H1 (cell line): Measurements from ENCODE around the gene ELFN2. TPM values are rescaled to one million over a fixed set of nuclear protein-coding genes. Genes with fewer than 3 reads are reported as not detected.

ENCODE experiments used
- CTCF ChIA-PET: fragments of 300-600 bp; sonication (Branson Sonifier 250); formaldehyde crosslinking; loops from one replicate; lab custom pipeline; 2021; ENCODE audit not compliant: partially characterized antibody; lab: Charles Lee
- POLR2A ChIA-PET: fragments of 300-600 bp; sonication (Branson Sonifier 250); formaldehyde crosslinking; loops from one replicate; lab custom pipeline; 2021; ENCODE audit warnings: inconsistent platforms; ENCODE audit not compliant: partially characterized antibody; lab: Charles Lee
- DNase-seq, 2 experiments: peaks; one replicate each; pipeline versions ENCODE4 v3.0.0 to v3.0.0-alpha.2; 2010 to 2022; ENCODE audit warnings: low spot score in 2 of 2, low read depth in 1 of 2, mixed read lengths in 1 of 2
- FAIRE-seq: peaks from 2 replicates; lab custom pipeline; 2011; peaks lifted over from hg19 to GRCh38; lab: Jason Lieb, UNC
- H2AFZ ChIP-seq: 2 replicates; pipeline ENCODE4 v1.8.1; 2012; ENCODE audit warnings: low read length, inconsistent platforms
- H2AK5ac ChIP-seq: 2 replicates; pipeline ENCODE4 v1.6.1; 2013; ENCODE audit warnings: low read depth, low read length
- H2BK120ac ChIP-seq: replicated peaks from 2 replicates; pipeline ENCODE3; 2013; ENCODE audit warnings: low read depth, low read length, inconsistent platforms
- H2BK12ac ChIP-seq: 2 replicates; pipeline ENCODE4 v1.6.1; 2013; ENCODE audit warnings: low read depth, low read length
- H2BK15ac ChIP-seq: 2 replicates; pipeline ENCODE4 v1.6.1; 2013; ENCODE audit warnings: low read length
- H2BK20ac ChIP-seq: 2 replicates; pipeline ENCODE4 v1.6.1; 2013; ENCODE audit warnings: low read length
- H2BK5ac ChIP-seq: 2 replicates; pipeline ENCODE4 v1.6.1; 2013; ENCODE audit warnings: low read depth, low read length
- H3K14ac ChIP-seq: 2 replicates; pipeline ENCODE4 v1.6.1; 2013; ENCODE audit warnings: inconsistent platforms; ENCODE audit not compliant: insufficient read length
- H3K18ac ChIP-seq: 2 replicates; pipeline ENCODE4 v1.6.1; 2013; ENCODE audit warnings: low read length; ENCODE audit errors: extremely low read depth
- H3K23ac ChIP-seq: 2 replicates; pipeline ENCODE4 v1.6.1; 2013; ENCODE audit warnings: inconsistent platforms; ENCODE audit not compliant: insufficient read length
- H3K23me2 ChIP-seq: 2 replicates; pipeline ENCODE4 v1.6.1; 2013; ENCODE audit warnings: low read depth, low read length
- H3K27ac ChIP-seq: 2 replicates; pipeline ENCODE4 v1.6.1; 2011; ENCODE audit warnings: low read depth, low read length, inconsistent platforms
- H3K27me3 ChIP-seq, 4 experiments: replicated peaks in 1 of 4; 1 replicate in 1 of 4; 2 replicates in 3 of 4; pipeline versions ENCODE4 v1.6.1 to v1.8.1; 2011 to 2013; ENCODE audit warnings: low read length in 3 of 4, mild to moderate bottlenecking in 3 of 4, inconsistent platforms in 2 of 4, mixed read lengths in 2 of 4, moderate library complexity in 1 of 4; ENCODE audit not compliant: control insufficient read depth in 3 of 4, insufficient read depth in 3 of 4; ENCODE audit errors: extremely low read depth in 1 of 4
- H3K36me3 ChIP-seq, 4 experiments: 2 replicates each; pipeline versions ENCODE4 v1.6.1 to v1.8.1; 2011 to 2013; ENCODE audit warnings: mild to moderate bottlenecking in 4 of 4, low read length in 3 of 4, moderate library complexity in 2 of 4, control low read depth in 1 of 4, inconsistent platforms in 1 of 4; ENCODE audit not compliant: insufficient read depth in 4 of 4, control insufficient read depth in 2 of 4
- H3K4ac ChIP-seq: replicated peaks from 2 replicates; pipeline ENCODE3; 2013; ENCODE audit warnings: low read length, low read depth, mixed read lengths, inconsistent platforms; ENCODE audit not compliant: insufficient read length
- H3K4me1 ChIP-seq, 4 experiments: replicated peaks in 1 of 4; 1 replicate in 1 of 4; 2 replicates in 3 of 4; pipeline versions ENCODE4 v1.6.1 to v1.8.1; 2011 to 2013; ENCODE audit warnings: low read length in 3 of 4, inconsistent platforms in 2 of 4, mixed read lengths in 1 of 4; ENCODE audit not compliant: insufficient read depth in 4 of 4, control insufficient read depth in 3 of 4
- H3K4me2 ChIP-seq, 2 experiments: 2 replicates each; pipeline versions ENCODE4 v1.6.1 to v1.8.1; 2011 to 2013; ENCODE audit warnings: low read depth in 2 of 2, low read length in 2 of 2, control low read depth in 1 of 2, inconsistent platforms in 1 of 2, mild to moderate bottlenecking in 1 of 2; ENCODE audit not compliant: insufficient read depth in 1 of 2
- H3K4me3 ChIP-seq, 4 experiments: fragments of 200-600, 300-600 bp in 1 of 4; sonication (generic), shearing (Covaris generic), sonication (Bioruptor Twin) in 1 of 4; 2 replicates each; pipeline versions ENCODE4 v1.5.1 to v1.8.1; 2011 to 2016; ENCODE audit warnings: low read length in 4 of 4, low read depth in 3 of 4, control low read depth in 2 of 4, inconsistent platforms in 2 of 4, mild to moderate bottlenecking in 2 of 4, mixed read lengths in 1 of 4, moderate library complexity in 1 of 4; ENCODE audit not compliant: insufficient read depth in 2 of 4; ENCODE audit errors: extremely low read depth in 1 of 4
- H3K56ac ChIP-seq: replicated peaks from 2 replicates; pipeline ENCODE3; 2013; ENCODE audit warnings: low read depth, mild to moderate bottlenecking, mixed read lengths, low read length, inconsistent platforms; ENCODE audit not compliant: insufficient read length
- H3K79me1 ChIP-seq: 2 replicates; pipeline ENCODE4 v1.6.1; 2013; ENCODE audit warnings: low read depth, low read length, control low read depth
- H3K79me2 ChIP-seq, 2 experiments: 2 replicates each; pipeline versions ENCODE4 v1.6.1 to v1.8.1; 2012 to 2013; ENCODE audit warnings: low read length in 2 of 2, mild to moderate bottlenecking in 2 of 2, inconsistent platforms in 1 of 2; ENCODE audit not compliant: insufficient read depth in 2 of 2, control insufficient read depth in 1 of 2
- H3K9ac ChIP-seq, 4 experiments: replicated peaks in 1 of 4; 1 replicate in 1 of 4; 2 replicates in 3 of 4; pipeline versions ENCODE4 v1.6.1 to v1.8.1; 2011 to 2013; ENCODE audit warnings: low read depth in 3 of 4, low read length in 3 of 4, control low read depth in 2 of 4, mild to moderate bottlenecking in 2 of 4, moderate library complexity in 2 of 4, inconsistent platforms in 1 of 4; ENCODE audit errors: extremely low read depth in 1 of 4
- H3K9me3 ChIP-seq, 2 experiments: 2 replicates each; pipeline versions ENCODE4 v1.6.1 to v1.8.1; 2012 to 2013; ENCODE audit warnings: mild to moderate bottlenecking in 2 of 2, moderate library complexity in 2 of 2, control low read depth in 1 of 2, inconsistent platforms in 1 of 2, low read depth in 1 of 2, low read length in 1 of 2, mixed read lengths in 1 of 2; ENCODE audit not compliant: insufficient read depth in 2 of 2
- H4K20me1 ChIP-seq, 2 experiments: replicated peaks in 1 of 2; 2 replicates each; pipeline versions ENCODE3 to v1.8.1; 2011 to 2013; ENCODE audit warnings: inconsistent platforms in 2 of 2, low read length in 2 of 2, mild to moderate bottlenecking in 1 of 2; ENCODE audit not compliant: insufficient read depth in 2 of 2, control insufficient read depth in 1 of 2
- H4K5ac ChIP-seq: 2 replicates; pipeline ENCODE4 v1.6.1; 2013; ENCODE audit warnings: low read length, low read depth, mixed read lengths, inconsistent platforms; ENCODE audit not compliant: insufficient read length
- H4K8ac ChIP-seq: 2 replicates; pipeline ENCODE4 v1.8.0; 2013; ENCODE audit warnings: mild to moderate bottlenecking, moderate library complexity, low read length, inconsistent platforms; ENCODE audit not compliant: insufficient read depth; ENCODE audit errors: extremely low read depth
- H4K91ac ChIP-seq: replicated peaks from 2 replicates; pipeline ENCODE3; 2013; ENCODE audit warnings: low read length, mixed read lengths, inconsistent platforms; ENCODE audit not compliant: insufficient read length
- BRCA1 ChIP-seq: IDR thresholded peaks from 2 replicates; pipeline ENCODE4 v1.6.1; 2012; ENCODE audit warnings: low read depth, low read length, improper control_type of control experiment
- EZH2 ChIP-seq: fragments of 200-600 bp; sonication (generic); IDR thresholded peaks from 2 replicates; pipeline ENCODE4 v1.7.1; 2012; ENCODE audit warnings: low read depth, mild to moderate bottlenecking, moderate library complexity, low read length, inconsistent platforms; ENCODE audit not compliant: severe bottlenecking
- JUN ChIP-seq: IDR thresholded peaks from 2 replicates; pipeline ENCODE4 v1.6.1; 2011; ENCODE audit warnings: low read depth, mild to moderate bottlenecking, improper control_type of control experiment, low read length
- SIN3A ChIP-seq, 2 experiments: IDR thresholded peaks in 1 of 2; conservative IDR thresholded peaks in 1 of 2; 2 replicates each; pipeline ENCODE4 v1.6.1; 2011 to 2012; ENCODE audit warnings: low read length in 2 of 2, improper control_type of control experiment in 1 of 2, low read depth in 1 of 2, mild to moderate bottlenecking in 1 of 2
- SP1 ChIP-seq: IDR thresholded peaks from 2 replicates; pipeline ENCODE4 v1.6.1; 2011; ENCODE audit warnings: low read depth, low read length
- SRF ChIP-seq: IDR thresholded peaks from 2 replicates; pipeline ENCODE4 v1.6.1; 2011; ENCODE audit warnings: mild to moderate bottlenecking, low read depth, low read length, moderate library complexity
- WGBS, 2 experiments: shearing (Covaris generic) in 1 of 2; methylation state at CpG; one replicate each; pipeline versions ENCODE4 v1.1.6 to v1.1.7; 2013 to 2015; ENCODE audit warnings: low lambda C conversion rate in 2 of 2, mixed read lengths in 2 of 2, inconsistent platforms in 1 of 2, low coverage in 1 of 2, missing lambda C conversion rate in 1 of 2; ENCODE audit not compliant: insufficient replicate concordance in 2 of 2, insufficient coverage in 1 of 2, insufficient read length in 1 of 2; ENCODE audit errors: extremely low coverage in 1 of 2, missing lambda C conversion rate in 1 of 2; 5-methylcytosine and 5-hydroxymethylcytosine counted together
- polyA plus RNA-seq, 7 experiments: library from polyadenylated mRNA; depleted of rRNA in 3 of 7; stranded (reverse) in 5 of 7; unstranded in 2 of 7; fragments of >200 nt in 5 of 7; fragments of 200-250 nt in 2 of 7; gene quantifications; 1 replicate in 5 of 7; 2 replicates in 1 of 7; 4 replicates in 1 of 7; pipeline versions ENCODE4 v1.2.1 to v1.2.3, GENCODE V29; 2011 to 2013; ENCODE audit warnings: missing spikeins in 2 of 7, mixed read lengths in 2 of 7
- total RNA-seq: library from RNA; stranded (reverse); fragmentation: NEBNext Ultra II Directional; extraction: Animal tissue kit (Norgen Biotek cat#: 25700); gene quantifications from 2 replicates; pipeline ENCODE4 v1.2.1, GENCODE V29; 2021

The ELFN2 gene
- total and polyA plus RNA-seq, 2 of the 8 experiments (the other 6 are each of a cell fraction or from before 2014, with no cell fraction given): 0.63 to 0.88 TPM

- H3K9ac ChIP-seq: no peak overlapping the region
- H3K4me3 ChIP-seq: no peak overlapping the region
- no peak overlapping the region for H4K8ac ChIP-seq
- H4K91ac ChIP-seq: no peak overlapping the region
- no peak overlapping the region for H2BK15ac ChIP-seq
- H3K56ac ChIP-seq: no peak overlapping the region
- 95% methylated on average over 1 of the region's 1 CpG; no CpG with 5 or more reads in 1 of the 2 experiments for WGBS, 2 experiments
- no peaks in the 10 kb centered on the region for H3K23me2 ChIP-seq
- peaks cover 0 to 2% (median 0%) of the 10 kb centered on the region in 4 experiments; a peak in 3 of 7 replicates for H3K4me1 ChIP-seq
- H4K20me1 ChIP-seq: no peaks in the 10 kb centered on the region
- FAIRE-seq (no peak), DNase-seq (no peak)
- no peak overlapping the region for H2BK5ac ChIP-seq
- ChIA-PET CTCF (interaction anchor here (2.0 to 2.8 kb wide), 2 partner anchors 22 to 137 kb away, joined by 5 to 22 read pairs; no protein-coding TSS in a partner anchor), POLR2A (no interaction called here)
- no peak overlapping the region for H2AK5ac ChIP-seq
- no peak overlapping the region for H3K27ac ChIP-seq
- no peak overlapping the region for H2BK20ac ChIP-seq
- no peak overlapping the region for H3K4me2 ChIP-seq
- peaks cover 0 to 2% (median 0%) of the 10 kb centered on the region in 4 experiments; a peak in 1 of 7 replicates for H3K27me3 ChIP-seq
- H2BK120ac ChIP-seq: no peak overlapping the region
- H2BK12ac ChIP-seq: no peak overlapping the region
- no peaks in the 10 kb centered on the region for H3K9me3 ChIP-seq
- no peaks in the 10 kb centered on the region for H3K79me2 ChIP-seq
- no peak overlapping the region for H3K14ac ChIP-seq
- H3K79me1 ChIP-seq: no peaks in the 10 kb centered on the region
- TF ChIP-seq JUN: no peak
- no peak for TF ChIP-seq SIN3A (conservative IDR thresholded peaks at IDR 0.05 in 1 of 2, IDR thresholded peaks at IDR 0.05 in 1 of 2; ENCODE audit: low read depth in 1 of 2, low read length in 2 of 2)
- no peak for TF ChIP-seq BRCA1
- no peak for TF ChIP-seq SP1
- no peak for TF ChIP-seq EZH2
- TF ChIP-seq SRF: no peak
- H3K23ac ChIP-seq: no peak overlapping the region
- no peak overlapping the region for H3K4ac ChIP-seq
- no peak overlapping the region for H4K5ac ChIP-seq
- no peak overlapping the region for H2AFZ ChIP-seq
- H3K18ac ChIP-seq: no peak overlapping the region
- H3K36me3 ChIP-seq: no peaks in the 10 kb centered on the region
Measured at GRCh38 chr22:37451218-37451617, 23.9 kb upstream of the ELFN2 start.
